Fibroblast of skin of left quadriceps (primary cell): ENCODE data around the gene PDE6D.
"Not testable (repeated sequence)": the region's sequence is repeated elsewhere in the genome, so short reads cannot be mapped to it uniquely, and the experiment has no call there.

Experiments
- DNase-seq, 2 experiments: peaks; one replicate each; pipeline ENCODE4 v3.0.0-alpha.2; 2013; ENCODE audit warnings: low read depth in 2 of 2

The PDE6D gene

GRCh38 chr2:231769170-231770136 lies 11.6 kb downstream of the PDE6D start:
- DNase-seq = no peak

DNA sequence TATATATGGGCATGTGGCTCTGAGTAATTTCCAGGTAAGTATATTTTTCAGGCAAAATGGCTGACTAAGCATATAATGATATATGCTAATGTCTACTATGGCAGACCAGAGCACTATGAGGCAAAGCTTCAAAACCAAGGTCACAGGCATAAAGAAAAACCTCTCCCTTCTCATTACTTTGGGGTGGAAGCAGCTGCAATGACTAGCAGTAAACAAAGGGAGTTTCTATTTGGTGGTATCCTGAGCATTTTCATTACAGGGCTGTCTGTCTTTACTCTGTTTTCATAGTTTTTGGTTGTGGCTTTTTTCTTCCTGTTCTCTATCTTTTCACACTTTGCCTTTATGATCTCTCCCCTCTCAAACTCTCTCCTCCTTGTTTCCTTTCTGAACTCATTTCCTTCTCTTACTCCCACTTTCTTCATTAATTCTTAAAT lies 15.6 kb downstream of the PDE6D start:
- no peak for DNase-seq

- DNase-seq = no peak
Observed at GRCh38 chr2:231764760-231765159, 16.3 kb downstream of the PDE6D start.

- DNase-seq = no peak
Observed at GRCh38 chr2:231764124-231764523, 17.0 kb downstream of the PDE6D start.

DNA sequence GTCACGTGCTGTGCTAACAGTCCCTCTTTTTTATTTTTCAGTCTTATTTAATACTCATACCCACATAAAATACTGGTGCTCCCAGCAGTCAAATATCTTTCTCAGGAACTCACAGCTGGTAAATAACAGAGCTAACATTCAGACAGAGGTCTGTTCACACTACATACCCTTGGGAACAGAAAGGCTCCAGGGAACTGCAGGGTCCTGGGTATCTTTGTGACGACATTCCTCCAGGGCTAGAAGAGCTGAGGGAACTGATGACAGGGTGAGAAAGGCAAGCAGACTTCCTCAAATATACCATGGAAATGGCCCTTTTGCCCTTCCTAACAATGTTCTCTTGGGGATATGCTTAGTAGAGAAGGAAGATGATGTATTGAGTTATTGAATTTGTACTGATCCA lies 19.3 kb downstream of the PDE6D start:
- no peak for DNase-seq

DNA sequence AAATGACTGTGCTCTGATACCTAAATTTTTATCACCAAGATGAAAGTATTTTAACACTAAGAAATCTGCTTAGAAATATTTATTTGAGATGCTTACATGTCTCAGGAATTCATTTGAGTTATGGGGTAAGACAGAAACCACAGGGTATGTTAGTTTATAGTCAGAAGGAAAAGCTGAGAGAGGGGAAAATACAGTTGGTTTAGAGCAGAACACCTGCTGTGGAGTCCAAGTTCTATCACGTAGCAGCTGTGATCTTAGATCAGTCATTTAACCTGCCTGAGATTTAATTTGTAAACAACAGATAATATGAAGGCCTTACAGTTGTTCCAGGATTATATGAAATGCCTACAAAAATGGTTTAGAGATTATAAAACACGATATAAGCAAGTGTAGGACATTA lies 29.0 kb downstream of the PDE6D start:
- DNase-seq = no peak

- DNase-seq = no peak
Observed at GRCh38 chr2:231751042-231751815, 29.9 kb downstream of the PDE6D start.

- DNase-seq = not testable (repeated sequence)
Observed at GRCh38 chr2:231749016-231749415, 32.1 kb downstream of the PDE6D start.

GRCh38 chr2:231748153-231748896 lies 32.8 kb downstream of the PDE6D start:
- DNase-seq = not testable (repeated sequence)

DNA sequence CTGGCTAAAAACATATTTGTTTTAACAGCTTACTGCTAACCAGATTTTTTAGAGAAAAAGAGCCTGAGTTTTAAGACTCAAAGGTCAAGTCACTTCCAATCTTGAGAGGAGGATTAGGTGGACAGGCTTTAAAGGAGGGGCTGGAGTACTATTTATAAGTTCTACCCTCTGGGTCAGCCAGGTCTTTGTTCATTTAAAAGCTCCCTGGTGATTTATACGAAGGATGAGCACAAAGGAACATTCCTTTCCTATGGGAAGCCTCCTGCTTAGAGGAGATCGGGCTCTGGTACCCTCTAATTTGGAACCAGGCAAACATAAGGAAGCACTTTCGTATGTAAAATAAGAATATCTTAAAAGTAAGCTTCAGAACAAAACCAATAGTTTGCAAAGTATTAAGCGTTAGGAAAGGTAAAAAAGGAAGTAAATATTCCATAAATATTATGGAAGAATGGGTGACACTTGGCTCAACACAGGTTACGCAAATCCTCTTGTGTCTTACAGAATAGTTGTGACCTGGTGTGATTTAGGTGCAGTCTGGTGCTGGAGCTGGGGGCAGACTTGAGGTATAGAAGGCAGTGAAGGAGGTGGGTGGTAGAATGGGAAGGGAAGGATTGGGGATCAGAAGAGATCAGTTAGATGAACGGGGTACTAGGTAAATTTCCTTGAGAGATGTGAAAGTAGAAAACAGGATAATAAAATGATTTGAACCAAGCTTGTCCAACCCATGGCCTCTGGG lies 35.6 kb downstream of the PDE6D start:
- DNase-seq = no peak

DNA sequence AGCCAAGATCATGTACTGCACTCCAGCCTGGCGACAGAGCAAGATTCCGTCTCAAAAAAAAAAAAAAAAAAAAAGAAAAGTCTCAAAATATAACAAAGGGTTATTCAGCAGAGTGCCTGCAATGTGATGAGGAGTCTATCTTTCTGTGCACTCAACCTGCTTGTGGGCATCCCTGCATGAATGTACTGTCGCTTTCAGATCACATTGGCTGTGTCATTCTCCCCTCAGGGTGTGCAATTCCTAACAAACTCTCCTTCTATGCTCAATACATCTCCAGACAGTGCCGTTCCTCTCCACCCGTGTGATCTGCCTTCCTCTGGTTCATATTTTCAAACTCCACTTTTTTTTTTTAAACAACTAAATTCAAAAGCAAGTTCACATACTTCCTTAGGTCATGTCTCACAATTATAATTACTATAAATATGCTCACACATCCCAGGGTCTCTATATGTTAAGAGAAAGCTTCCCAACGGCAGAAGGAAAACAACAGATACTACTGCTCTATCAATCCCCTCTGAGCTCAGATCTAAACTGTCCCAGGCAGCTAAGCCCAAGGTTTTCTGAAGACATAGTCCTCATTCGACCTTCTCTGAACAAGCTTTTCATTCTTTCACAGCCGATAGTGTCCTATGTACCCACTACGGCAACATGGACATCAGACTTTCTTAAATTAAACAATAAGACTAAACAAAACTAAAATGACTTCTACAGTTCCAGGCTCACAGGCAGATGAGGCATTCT lies 37.5 kb downstream of the PDE6D start:
- DNase-seq = no peak

GRCh38 chr2:231737761-231738160 lies 43.3 kb downstream of the PDE6D start:
- DNase-seq = no peak

GRCh38 chr2:231732604-231733003 lies 48.5 kb downstream of the PDE6D start:
- DNase-seq = no peak

- DNase-seq = no peak
Observed at GRCh38 chr2:231727621-231728020, 53.5 kb downstream of the PDE6D start.

- no peak for DNase-seq
Observed at GRCh38 chr2:231726276-231726675, 54.8 kb downstream of the PDE6D start.

GRCh38 chr2:231725476-231725875 lies 55.6 kb downstream of the PDE6D start:
- no peak for DNase-seq

DNA sequence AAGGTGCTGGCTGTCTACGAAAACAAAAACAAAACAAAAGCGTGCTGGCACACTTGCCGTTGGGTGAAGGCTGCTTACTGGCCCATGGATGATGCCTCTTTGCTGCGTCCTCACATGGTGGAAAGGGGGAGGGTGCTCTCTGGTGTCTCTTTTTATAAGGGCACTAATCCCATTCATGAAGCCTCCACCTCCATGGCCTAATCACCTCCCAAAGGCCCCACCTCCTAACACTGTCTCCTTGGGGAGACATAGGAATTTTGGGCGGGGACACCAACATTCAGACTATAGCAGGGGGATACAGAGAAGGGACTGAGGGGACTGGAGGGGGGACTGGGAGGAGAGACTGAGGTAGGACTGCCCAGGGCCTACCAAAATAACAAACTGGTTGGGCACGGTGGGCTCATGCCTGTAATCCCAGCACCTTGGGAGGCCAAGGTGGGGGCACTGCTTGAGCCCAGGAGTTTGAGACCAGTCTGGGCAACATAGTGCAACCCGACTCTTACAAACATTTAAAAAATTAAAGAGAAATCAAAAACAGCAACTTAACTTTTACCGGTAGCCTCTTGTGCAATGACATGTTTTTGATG lies 58.3 kb downstream of the PDE6D start:
- DNase-seq = no peak

GRCh38 chr2:231720987-231721966 lies 59.8 kb downstream of the PDE6D start:
- no peak for DNase-seq
